ENCODE results near the gene FARP2.
"Not testable (repeated sequence)": the region's sequence is repeated elsewhere in the genome, so short reads cannot be mapped to it uniquely, and the experiment has no call there.

Gene FARP2

DNA sequence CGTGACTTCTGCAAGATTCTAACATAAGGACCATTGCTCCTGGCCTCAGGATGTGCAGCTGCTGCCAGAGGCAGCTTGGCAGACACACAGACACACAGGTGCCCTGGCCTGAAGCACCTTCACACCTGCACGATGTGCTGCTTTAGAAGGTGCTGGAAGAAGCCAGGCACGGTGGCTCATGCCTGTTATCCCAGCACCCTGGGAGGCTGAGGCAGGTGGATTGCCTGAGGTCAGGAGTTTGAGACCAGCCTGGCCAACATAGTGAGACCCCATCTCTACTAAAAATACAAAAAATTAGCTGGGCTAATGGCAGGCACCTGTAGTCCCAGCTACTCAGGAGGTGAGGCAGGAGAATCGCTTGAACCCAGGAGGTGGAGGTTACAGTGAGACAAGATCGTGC lies 57.4 kb downstream of the FARP2 start:
- not testable (repeated sequence) for DNase-seq

DNA sequence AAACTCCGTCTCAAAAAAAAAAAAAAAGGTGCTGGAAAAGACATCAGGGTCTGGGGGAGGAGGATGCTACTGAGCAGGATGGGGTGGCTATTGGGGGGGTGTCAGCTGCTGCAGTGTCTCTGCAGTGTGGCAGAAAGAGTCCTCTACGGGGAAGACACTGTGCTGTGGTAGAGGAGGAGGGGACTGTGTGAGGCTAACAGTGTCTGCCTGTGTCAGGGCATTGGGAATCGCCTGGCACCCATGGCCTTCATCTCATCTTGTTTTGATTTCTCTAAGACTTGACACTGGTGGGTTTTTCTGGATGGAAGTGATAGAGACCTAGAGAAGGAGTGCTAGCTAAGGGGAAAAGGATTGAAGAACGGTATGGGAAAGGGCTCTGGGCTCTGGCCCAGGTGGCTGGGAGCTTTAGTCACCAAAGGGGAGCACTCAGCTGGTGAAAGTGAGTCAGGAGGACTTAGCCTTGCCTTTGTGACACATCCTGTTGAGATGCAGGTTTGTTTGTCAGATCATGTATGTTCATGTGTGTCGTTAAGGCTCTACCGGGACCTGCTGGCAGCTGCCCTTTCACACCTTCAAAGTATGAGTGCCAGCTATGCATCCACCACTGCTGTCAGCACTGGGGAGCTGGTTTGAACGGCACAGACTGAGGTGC lies 58.0 kb downstream of the FARP2 start:
- DNase-seq = no peak

DNA sequence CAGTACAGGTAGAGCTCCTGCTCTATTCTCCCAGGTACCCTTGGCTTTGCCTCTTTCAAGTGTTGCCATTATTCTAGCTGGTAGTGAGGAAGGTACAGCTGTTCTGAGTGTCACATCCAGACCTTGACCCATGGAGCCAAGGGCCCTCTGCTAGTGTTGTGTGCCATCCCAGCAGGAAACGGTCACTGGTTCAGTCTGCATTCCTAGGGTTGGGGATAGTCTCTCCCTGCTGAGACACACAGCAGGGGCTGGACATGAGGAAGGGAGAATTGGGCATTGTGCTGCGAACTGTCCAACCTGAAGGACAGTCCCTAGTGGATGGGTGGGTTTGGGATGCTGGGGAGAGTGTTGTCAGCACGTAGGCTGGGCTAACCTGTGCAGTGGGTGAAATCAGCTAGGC lies 59.1 kb downstream of the FARP2 start:
- no peak for DNase-seq

DNA sequence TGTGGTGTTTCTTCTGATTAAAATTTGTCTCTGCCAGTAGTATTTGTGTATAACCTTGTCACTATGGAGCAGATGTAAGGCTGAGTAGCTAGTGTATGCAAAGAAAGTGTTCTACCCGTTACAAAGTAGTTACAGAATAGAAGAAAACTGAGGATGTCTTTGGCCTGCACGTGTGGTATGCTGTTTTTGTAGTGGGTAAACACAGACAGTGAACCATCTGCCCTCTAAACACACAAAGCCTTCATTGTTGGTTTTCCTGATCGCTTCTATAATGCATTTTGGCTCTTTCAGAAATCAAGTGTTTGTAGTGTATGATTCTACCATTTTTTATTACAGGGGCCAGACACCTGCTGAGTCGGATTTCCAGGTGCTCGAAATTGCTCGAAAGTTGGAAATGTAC lies 61.5 kb downstream of the FARP2 start:
- peak; percentile 89 for DNase-seq

DNA sequence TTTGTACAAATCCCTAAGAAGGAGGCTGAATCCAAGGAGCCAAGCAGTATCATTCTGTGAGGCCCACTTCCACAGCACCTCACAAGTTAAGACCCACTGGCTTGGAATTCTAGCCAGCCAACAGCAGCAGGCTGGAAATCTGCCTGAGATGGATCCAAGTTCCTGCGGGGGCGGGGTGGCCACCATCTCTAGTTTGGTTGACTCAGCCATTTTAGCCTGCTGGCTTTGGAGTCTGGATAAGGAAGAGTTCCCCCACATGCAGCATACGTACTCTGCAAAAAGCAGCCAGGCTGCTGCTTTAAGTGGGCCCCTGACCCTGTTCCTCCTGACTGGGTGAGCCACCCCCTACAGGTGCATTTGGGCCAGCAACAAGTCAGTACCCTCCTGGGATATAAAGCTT lies 65.2 kb downstream of the FARP2 start:
- DNase-seq = no peak

DNA sequence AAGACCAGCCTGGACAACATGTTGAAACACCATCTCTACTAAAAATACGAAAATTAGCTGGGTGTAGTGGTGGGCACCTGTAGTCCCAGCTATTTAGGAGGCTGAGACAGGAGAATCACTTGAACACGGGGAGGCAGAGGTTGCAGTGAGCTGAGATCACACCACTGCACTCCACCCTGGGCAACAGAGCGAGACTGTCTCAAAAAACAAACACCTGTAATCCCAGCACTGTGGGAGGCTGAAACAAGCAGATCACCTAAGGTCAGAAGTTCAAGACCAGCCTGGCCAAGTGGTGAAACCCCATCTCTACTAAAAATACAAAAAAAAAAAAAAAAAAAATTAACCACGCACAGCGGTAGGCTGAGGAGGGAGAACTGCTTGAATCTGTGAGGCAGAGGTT lies 65.9 kb downstream of the FARP2 start:
- DNase-seq = not testable (repeated sequence)

DNA sequence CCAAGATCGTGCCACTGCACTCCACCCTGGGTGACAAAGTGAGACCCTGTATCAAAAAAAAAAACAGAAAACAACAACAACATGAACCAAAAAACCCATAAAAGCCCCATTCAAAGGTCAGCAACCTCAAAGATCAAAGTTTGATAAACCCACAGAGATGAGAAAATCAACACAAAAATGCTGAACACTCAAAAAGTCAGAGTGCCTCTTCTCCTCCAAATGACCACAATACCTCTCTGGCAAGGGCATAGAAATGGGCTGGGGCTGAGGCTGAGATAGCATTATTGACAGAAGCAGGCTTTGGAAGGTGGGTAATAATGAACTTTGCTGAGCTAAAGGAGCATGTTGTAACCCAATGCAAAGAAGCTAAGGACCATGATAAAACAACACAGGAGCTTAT lies 66.3 kb downstream of the FARP2 start:
- no peak for DNase-seq

DNA sequence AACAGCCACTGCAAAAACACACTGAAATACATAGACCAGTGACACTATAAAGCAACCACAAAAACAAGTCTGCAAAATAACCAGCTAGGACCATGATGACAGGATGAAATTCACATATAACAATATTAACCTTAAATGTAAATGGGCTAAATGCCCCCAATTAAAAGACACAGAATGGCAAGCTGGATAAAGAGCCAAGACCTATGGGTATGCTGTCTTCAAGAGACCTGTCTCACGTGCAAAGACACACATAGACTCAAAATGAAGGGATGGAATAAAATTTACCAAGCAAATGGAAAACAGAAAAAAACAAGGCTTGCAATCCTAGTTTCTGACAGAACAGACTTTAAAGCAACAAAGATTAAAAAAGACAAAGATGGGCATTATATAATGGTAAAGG lies 67.4 kb downstream of the FARP2 start:
- DNase-seq = not testable (repeated sequence)

DNA sequence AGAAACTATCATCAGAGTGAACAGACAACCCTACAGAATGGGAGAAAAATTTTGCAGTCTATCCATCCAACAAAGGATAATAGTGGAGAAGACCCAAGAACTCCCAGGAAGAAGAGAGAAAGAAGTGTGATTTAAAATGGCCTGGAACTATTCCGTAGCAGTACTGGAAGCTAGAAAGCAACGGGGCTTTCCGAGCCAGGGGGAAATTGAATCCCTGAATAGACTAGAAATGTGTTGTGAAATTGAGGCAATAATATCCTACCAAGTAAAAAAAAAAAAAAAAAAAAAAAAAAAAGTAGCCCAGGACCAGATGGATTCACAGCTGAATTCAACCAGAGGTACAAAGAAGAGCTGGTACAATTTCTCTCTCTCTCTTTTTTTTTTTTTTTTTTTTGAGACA lies 69.3 kb downstream of the FARP2 start:
- DNase-seq = no peak

DNA sequence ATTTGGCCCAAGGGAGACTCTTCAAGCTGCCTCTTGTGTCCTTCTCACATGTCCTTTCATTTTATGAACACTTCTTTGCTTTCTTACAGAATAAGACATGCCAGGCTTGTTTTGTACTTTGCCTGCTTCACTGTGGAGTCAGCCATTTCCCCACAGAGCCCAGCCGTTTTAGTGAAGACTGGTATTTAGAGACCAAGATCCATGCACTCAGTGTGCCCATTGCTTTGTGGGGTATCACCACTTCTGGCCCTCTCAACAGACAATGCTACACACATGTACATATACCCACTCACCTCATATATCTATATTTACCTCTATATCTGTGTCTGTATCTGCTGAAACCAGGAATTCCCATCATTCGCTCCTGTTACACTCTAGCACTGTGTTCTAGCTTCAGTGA lies 74.1 kb downstream of the FARP2 start:
- DNase-seq = no peak

DNA sequence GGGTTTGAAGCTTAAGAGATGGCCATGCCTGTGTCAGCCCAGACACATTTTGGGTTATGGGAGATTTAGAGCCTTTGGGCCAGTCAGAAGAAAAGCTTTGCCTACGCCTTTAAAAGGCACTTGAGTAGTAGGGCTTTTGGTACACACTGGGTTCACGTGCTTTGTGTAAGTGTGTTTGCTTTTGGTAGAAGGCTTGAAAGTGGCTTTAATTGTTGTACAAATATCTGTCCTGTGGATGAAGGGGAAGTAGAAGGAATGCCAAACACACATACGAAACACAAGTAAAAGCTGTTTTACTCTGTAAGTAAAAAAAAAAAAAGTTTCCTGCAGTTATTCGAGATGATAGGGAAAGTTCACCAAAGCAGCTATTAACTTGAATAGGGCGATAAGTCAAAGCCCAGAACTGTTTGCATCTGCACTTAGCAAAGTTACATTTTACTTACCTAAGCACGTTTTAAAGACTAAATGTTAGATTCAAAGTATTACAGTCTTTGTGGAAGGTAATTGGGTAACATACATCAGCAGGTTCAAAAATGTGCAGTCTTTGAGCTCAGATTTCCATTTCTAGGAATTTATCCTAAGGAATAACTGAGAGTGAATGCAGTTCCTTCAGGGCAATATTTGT lies 76.9 kb downstream of the FARP2 start:
- peak; percentile 68 for DNase-seq

DNA sequence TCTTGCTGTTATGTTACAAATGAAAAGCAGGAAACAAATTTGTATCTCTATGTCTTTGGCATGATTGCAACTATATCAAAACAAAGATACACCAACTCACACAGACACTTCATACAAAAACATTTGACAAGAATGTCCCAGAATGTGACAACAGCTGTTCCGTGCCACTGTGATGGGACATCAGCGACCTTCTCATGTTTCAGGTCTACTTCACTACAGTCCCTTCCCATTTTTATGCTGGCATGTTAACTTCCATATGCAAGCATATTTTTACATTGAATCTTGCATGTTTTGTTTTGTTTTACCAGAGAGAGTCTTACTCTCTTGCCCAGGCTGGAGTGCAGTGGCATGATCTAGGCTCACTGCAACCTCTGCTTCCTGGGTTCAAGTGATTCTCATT lies 81.1 kb downstream of the FARP2 start:
- no peak for DNase-seq

DNA sequence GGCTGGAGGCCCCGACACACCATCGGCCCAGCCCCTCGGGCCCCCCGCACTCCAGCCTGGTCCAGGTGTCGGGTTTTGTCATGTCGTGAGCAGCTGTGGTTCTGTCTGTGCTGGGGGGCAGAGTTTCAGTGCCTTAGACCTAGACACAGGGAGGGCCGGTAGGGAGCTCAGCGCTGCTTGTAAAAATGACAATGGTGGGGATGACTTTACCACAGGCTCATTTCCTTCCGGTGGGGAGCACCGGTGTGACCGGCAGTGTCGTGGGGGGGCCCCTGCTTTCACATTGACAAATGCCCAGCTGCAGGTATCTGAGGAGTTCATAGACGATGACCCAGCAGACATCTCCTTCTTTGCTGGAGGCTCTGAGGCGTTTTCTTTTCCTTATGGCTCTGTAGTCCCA lies 85.4 kb downstream of the FARP2 start:
- no peak for DNase-seq

DNA sequence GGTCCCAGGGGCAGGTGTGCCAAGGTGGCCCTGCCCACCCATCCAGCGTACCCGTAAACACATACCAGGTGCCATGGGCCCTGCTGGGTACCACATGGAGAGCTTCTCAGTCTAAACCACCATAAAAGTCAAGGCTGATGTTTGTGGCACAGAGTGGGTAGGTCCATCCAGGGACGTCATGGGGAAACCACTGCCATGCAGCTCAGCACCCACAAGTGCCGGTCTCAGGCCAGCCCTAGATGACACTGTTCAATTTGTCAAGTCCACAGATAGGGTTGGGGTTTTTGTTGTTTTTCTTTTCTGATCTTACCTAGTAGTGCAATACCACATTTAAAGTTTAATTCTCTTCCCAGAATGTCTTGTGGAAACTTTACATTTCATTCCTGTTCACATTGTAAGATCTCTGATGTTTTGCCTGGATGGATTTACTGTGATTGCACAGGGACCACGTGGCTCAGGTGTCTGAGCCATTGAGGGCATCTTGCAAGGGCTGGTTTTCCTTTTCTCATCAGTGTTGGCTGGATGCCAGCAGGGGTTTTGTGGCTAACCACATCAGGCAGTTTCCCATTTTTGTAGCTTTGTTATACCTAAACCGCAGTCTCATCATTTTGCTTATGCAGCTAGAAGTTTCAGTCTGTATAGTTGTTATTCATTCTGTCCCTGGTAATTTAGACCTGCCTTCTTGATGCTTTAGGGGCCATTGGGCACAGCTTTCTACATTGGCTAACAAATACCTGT lies 87.6 kb downstream of the FARP2 start:
- no peak for DNase-seq

DNA sequence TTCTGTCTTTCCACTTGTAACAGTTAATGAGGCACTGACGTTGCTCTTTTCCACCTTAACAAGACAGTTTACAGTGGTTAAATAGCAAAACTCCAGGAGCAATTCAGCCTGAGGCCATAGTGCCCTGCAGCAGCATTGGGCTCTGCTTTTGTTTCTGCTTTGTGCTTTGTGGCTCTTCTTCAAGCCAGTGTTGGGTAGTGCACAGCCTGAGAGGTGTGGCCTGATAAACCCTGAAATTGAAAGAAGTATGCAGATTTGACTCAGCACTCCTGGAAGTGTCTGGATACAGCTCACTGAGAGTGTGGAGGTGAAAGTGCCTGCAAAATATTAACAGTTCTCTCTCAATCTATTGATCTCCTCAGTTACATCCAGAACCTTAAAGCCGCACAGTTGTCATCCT lies 89.3 kb downstream of the FARP2 start:
- no peak for DNase-seq

DNA sequence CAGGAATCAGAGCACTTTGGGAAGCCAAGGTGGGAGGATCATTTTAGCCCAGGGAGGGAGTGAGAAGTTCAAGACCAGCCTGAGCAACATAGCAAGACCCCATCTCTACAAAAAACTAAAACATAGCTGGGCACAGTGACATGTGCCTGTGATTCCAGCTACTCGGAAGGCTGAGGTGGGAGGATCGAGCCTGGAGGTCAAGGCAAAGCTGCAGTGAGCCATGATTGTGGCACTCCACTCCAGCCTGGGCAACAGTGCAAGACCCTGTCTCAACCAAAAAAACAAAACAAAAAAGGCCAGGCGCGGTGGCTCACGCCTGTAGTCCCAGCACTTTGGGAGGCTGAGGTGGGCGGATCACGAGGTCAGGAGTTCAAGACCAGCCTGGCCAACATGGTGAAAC lies 94.0 kb downstream of the FARP2 start:
- not testable (repeated sequence) for DNase-seq

DNA sequence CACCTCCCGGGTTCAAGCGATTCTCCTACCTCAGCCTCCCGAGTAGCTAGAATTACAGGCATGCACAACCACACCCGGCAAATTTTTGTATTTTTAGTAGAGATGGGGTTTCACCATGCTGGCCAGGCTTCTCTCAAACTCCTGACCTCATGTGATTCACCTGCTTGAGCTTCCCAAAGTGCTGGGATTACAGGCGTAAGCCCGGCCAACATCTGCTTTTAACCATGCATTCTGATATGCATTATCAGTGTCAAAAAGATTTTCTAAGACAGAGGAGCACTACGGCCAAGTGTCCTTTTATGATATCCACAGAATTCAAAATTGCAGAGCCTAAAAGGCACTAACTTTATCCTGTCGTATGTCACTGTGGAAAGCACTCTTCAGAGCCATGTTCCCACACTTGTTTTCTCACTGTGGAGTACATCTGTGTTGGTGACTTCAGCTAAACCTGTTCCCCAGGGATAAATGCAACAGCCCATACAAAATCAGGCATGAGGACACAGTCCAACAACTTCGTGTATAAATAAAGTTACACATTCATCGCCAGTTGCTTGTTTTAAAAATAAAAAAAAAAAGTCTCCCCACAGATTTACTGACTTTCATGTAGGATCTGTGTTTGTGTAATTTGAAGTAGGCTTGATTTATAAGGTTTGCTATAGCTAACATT lies 95.9 kb downstream of the FARP2 start:
- DNase-seq = no peak

DNA sequence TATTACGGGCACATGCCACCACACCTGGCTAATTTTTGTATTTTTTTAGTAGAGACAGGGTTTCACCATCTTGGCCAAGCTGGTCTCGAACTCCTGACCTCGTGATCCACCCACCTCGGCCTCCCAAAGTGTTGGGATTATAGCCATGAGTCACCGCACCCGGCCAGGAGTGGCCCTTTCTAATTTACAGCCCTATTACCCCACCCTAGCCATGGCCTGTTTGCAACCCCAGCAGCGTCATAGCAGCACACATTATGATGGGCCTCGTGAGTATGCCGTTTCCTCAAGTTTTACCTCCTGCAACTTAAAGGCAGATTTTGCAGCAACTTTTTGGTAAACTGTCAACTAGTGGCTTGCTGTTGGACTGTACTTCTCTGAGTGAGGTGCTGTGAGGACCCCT lies 97.8 kb downstream of the FARP2 start:
- not testable (repeated sequence) for DNase-seq

DNA sequence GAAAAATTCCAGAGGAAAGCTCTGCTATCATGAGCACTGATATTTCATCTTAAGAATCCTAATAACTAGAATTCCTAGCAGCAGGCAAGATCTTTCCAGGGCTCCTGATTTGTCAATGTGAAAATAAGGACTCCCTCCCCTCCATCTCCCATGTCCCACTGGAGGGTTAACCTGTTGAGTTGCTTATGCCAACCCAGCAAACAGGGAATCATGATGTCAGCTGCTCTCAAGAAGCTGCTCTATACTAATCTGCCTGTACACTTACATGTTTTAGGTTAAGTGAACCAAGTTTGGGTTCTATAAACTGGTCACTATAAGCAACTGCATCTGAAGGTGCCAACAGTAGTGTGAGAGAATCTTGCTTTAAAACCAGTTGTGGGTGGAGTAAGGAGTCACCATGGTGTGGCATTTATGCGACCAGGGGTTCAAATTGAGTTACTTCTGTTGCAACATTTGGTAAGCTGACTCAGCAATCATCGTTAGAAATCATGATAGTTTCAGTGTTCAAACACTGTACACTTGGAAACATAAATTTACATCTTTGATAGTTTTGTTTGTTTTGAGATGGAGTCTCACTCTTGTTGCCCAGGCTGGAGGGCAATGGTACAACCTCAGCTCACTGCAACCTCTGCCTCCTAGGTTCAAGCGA lies 98.9 kb downstream of the FARP2 start:
- no peak for DNase-seq

DNA sequence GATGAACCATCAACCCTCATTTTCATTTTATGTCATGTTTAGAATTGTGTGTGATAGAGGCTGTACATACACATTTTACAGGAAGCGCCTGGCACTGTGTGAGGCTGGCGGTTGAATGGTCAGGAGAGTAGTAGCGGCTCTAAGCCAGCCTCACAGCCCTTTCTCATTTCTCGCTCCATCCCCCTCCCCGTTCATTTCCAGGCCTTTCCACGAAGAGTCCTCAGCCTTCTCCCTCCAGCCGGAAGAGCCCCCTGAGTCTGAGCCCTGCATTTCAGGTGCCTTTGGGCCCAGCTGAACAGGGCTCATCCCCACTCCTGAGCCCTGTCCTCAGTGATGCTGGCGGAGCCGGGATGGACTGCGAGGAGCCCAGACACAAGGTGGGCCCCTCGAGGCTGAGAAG lies 100.5 kb downstream of the FARP2 start:
- DNase-seq = no peak

DNA sequence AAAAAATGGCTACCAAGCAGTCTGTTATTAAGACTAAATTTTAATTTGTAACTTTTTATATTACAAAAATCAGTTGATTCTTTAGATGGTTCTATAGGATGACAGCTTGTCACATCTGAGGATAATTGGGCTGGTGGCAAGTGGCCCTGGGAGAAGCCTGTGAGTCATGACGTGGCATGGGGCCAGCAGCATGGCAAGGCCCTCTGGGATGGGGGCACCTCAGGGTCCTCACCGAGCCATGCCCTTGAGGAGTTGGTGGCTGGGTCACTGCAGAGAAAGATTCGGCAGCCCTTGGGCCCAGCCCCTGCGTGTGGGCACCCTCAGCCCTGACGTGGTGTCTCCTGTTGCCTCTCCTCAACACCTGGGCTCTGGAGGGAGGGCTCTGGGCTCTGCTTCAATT lies 102.6 kb downstream of the FARP2 start:
- DNase-seq = no peak

DNA sequence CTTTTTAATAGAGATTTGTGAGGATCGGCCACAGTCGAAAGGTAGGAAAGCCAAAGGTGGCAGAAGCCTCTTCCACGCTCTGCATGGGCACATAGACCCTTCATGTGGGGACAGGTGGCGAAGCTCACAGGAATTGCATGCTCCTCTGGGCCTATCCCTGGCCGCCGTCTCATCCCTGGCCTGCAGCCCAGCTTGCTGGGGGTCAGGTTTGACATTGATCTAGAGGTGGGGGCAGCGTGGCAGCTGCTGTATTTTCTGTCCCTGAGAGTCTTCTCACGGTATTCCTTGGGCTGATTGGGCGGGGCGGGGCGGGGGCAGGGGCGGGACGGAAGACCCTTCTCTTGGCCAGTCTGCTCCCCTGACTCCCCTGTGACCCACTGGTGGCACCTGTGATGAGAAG lies 103.4 kb downstream of the FARP2 start:
- no peak for DNase-seq

DNA sequence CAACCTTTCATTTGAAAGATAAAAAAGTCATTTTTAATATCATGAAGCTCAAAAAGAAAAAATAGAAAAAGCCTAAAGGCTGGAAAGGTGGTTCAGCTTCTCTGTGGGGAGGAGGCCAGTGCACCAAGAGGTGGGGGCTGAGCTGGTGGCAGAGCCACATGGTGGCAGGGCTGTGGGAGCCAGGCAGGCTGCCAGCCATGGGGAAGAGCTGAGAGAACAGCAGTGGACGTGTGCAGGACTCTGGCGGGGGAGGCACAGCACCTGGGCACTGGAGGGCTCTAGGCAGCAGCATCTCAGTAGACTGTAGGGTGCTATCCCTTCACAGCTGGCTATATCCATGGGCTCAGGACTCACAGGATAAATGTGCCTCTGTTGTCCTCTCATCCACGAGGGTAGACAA lies 104.5 kb downstream of the FARP2 start:
- DNase-seq = no peak
